K562 (cell line): ENCODE results near the gene GRK3. TPM values are rescaled to one million over a fixed set of nuclear protein-coding genes. Genes with fewer than 3 reads are reported as not detected.

ENCODE experiments used
- CSDE1 ChIP-seq, 2 experiments: fragments of 450-650 bp; IDR thresholded peaks; 2 replicates each; pipeline ENCODE4 v1.6.1; 2016; ENCODE audit warnings: mild to moderate bottlenecking in 1 of 2
- JUND ChIP-seq, 2 experiments: IDR thresholded peaks; 2 replicates in 1 of 2; 3 replicates in 1 of 2; pipeline ENCODE4 v1.6.1; 2011; ENCODE audit warnings: borderline replicate concordance in 2 of 2, low read depth in 2 of 2, low read length in 2 of 2, improper control_type of control experiment in 1 of 2, missing biosample characterization in 1 of 2, missing genetic modification characterization in 1 of 2, missing genetic modification reagents in 1 of 2
- NR4A1 ChIP-seq, 2 experiments: fragments of 250-450 bp in 1 of 2; fragments of 450-650 bp in 1 of 2; sonication (Bioruptor Pico) in 1 of 2; IDR thresholded peaks; 2 replicates each; pipeline versions ENCODE4 v1.4.0 to v1.6.1; 2016 to 2020; ENCODE audit warnings: mild to moderate bottlenecking in 2 of 2, missing compliant biosample characterization in 1 of 2, missing genetic modification characterization in 1 of 2, moderate library complexity in 1 of 2
- RBM17 ChIP-seq: fragments of 200-400 bp; formaldehyde crosslinking; IDR thresholded peaks from 2 replicates; pipeline ENCODE4 v1.6.1; 2017; ENCODE audit warnings: low read depth, mild to moderate bottlenecking, low read length, borderline replicate concordance
- polyA plus RNA-seq, 8 experiments: library from polyadenylated mRNA; depleted of rRNA in 4 of 8; stranded (reverse) in 5 of 8; unstranded in 3 of 8; fragments of >200 nt; fragmentation: Nextera tagmentation in 2 of 8; fragmentation: Illumina TruSeq in 1 of 8; extraction: Ambion mirVana in 2 of 8; extraction: Trizol in 1 of 8; gene quantifications; 2 replicates each; pipeline versions ENCODE4 v1.2.1 to v1.2.3, GENCODE V29; 2011 to 2014; ENCODE audit warnings: inconsistent platforms in 1 of 8, missing spikeins in 1 of 8
- total RNA-seq, 7 experiments: library from RNA; depleted of rRNA in 6 of 7; stranded (reverse); fragments of >200 nt in 6 of 7; fragmentation: Illumina TruSeq in 2 of 7; extraction: Trizol in 2 of 7; gene quantifications; 2 replicates each; pipeline versions ENCODE4 v1.2.1 to v1.2.3, GENCODE V29; 2011 to 2021; ENCODE audit warnings: low replicate concordance in 1 of 7
- TF ChIP-seq, protein P1 (sequence below): fragments of 250-450 bp; sonication (Bioruptor Pico); IDR thresholded peaks from 2 replicates; pipeline ENCODE4 v1.5.0; 2021; ENCODE audit warnings: mild to moderate bottlenecking, moderate library complexity
- TF ChIP-seq, protein P2 (sequence below): fragments of 250-450 bp; sonication (Bioruptor Pico); IDR thresholded peaks from 2 replicates; pipeline ENCODE4 v1.8.0; 2022; ENCODE audit warnings: inconsistent platforms
- TF ChIP-seq, protein P3 (sequence below): fragments of 250-450 bp; sonication (Bioruptor Pico); IDR thresholded peaks from 2 replicates; pipeline ENCODE4 v1.8.0; 2021; ENCODE audit warnings: moderate library complexity, mild to moderate bottlenecking, inconsistent platforms

The GRK3 gene
- total and polyA plus RNA-seq, 9 of the 15 experiments (the other 6 are each of a cell fraction or from before 2014, with no cell fraction given): 1.4 to 7.6 (median 3.6) TPM

DNA sequence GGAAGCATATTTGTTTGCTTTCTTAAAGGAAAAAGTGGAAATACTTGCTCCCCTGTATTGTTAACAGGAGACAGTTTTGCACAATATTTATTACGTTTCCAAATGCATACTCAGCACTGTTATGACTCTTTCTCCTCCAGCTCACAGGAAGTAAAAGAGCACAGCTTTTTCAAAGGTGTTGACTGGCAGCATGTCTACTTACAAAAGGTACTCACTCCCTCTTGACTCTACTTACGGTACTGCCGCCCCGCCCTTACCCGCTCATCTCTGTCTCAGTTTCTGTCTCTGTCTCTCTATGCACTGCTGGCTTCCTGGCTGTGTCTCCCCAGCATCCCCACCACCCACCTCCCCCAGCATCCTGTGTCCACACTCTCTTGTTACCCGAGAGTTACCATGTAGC is 145.3 kb downstream of the GRK3 start (continued):
- TF ChIP-seq, protein P1, sequence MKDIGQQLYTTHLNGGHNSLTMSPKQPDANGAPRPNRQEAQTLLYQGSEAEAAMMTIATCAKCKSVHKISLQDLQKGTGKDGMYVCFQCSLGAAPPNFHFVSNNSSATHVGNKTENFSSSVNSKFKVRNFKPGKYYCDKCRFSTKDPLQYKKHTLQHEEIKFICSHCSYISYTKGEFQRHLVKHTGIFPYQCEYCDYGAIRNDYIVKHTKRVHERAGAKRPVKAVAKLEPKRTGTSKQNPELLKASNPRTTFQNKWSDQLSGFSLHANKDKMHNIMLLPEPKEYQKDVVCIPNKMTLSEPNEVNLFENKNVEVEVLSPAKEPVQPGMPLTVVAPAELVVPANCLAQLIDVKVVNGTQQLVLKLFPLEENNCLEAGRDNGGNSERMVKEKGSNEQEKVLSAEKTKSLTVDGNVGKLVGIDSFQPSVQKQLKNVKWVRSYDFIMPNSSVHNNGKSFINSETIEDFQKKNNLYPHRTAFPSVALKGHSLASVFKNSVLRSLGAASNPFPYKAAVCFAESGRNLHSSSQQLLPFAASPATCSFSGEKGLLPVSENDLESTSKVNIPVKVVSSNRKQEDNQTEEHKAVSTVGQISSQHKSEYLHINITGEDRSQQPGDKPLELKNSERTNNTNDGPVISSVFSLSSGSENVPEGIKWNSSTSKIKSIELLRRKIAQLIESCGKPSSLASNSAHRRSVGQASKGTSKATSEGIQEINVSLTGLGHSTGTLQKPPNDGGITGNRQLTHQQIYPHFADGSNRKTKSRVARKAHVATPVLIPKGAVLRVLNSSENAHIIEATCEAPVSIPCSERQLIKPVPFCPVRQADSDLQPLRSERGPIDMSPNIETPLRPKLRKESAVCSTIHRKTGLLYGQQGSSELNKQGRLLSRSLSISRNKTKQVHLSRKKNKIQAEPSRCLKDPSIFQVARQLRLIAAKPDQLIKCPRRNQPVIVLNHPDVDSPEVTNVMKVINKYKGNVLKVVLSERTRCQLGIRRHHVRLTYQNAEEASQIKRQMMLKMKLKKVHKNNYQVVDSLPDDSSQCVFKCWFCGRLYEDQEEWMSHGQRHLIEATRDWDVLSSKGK (CRISPR knock-in tag): no peak
- TF ChIP-seq, protein P2, sequence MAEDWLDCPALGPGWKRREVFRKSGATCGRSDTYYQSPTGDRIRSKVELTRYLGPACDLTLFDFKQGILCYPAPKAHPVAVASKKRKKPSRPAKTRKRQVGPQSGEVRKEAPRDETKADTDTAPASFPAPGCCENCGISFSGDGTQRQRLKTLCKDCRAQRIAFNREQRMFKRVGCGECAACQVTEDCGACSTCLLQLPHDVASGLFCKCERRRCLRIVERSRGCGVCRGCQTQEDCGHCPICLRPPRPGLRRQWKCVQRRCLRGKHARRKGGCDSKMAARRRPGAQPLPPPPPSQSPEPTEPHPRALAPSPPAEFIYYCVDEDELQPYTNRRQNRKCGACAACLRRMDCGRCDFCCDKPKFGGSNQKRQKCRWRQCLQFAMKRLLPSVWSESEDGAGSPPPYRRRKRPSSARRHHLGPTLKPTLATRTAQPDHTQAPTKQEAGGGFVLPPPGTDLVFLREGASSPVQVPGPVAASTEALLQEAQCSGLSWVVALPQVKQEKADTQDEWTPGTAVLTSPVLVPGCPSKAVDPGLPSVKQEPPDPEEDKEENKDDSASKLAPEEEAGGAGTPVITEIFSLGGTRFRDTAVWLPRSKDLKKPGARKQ: no peak
- TF ChIP-seq CSDE1 (IDR thresholded peaks at IDR 0.05) (no peak), RBM17 (no peak), JUND (IDR thresholded peaks at IDR 0.05; ENCODE audit: borderline replicate concordance, low read depth, low read length) (no peak), JUND (tag; IDR thresholded peaks at IDR 0.05; ENCODE audit: borderline replicate concordance, low read depth, low read length) (no peak), NR4A1 (CRISPR knock-in tag; IDR thresholded peaks at IDR 0.05) (no peak), NR4A1 (tag; IDR thresholded peaks at IDR 0.05) (no peak)
- TF ChIP-seq, protein P3, sequence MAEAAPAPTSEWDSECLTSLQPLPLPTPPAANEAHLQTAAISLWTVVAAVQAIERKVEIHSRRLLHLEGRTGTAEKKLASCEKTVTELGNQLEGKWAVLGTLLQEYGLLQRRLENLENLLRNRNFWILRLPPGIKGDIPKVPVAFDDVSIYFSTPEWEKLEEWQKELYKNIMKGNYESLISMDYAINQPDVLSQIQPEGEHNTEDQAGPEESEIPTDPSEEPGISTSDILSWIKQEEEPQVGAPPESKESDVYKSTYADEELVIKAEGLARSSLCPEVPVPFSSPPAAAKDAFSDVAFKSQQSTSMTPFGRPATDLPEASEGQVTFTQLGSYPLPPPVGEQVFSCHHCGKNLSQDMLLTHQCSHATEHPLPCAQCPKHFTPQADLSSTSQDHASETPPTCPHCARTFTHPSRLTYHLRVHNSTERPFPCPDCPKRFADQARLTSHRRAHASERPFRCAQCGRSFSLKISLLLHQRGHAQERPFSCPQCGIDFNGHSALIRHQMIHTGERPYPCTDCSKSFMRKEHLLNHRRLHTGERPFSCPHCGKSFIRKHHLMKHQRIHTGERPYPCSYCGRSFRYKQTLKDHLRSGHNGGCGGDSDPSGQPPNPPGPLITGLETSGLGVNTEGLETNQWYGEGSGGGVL (CRISPR knock-in tag): no peak
